Astrocyte (in vitro differentiated cells and primary cell): ENCODE measurements around the gene CNTNAP5. TPM values are rescaled to one million over a fixed set of nuclear protein-coding genes. Genes with fewer than 3 reads are reported as not detected.

Experiments used
- DNase-seq: peaks from one replicate; pipeline ENCODE4 v3.0.0-alpha.2; 2010; ENCODE audit warnings: low read depth
- FAIRE-seq: peaks from 2 replicates; lab custom pipeline; 2011; peaks lifted over from hg19 to GRCh38; lab: Jason Lieb, UNC
- H2AFZ ChIP-seq: 2 replicates; pipeline ENCODE4 v1.6.0; 2012; ENCODE audit warnings: low read depth, low read length, inconsistent platforms
- H3K27ac ChIP-seq: 2 replicates; pipeline ENCODE4 v1.5.1; 2011; ENCODE audit warnings: low read depth, low read length, inconsistent platforms
- H3K27me3 ChIP-seq: 2 replicates; pipeline ENCODE4 v1.6.0; 2011; ENCODE audit warnings: low read length, inconsistent platforms; ENCODE audit not compliant: insufficient read depth
- H3K36me3 ChIP-seq: 2 replicates; pipeline ENCODE4 v1.5.1; 2011; ENCODE audit warnings: low read length, inconsistent platforms; ENCODE audit not compliant: insufficient read depth
- H3K4me1 ChIP-seq: 2 replicates; pipeline ENCODE4 v1.5.1; 2011; ENCODE audit warnings: low read length, inconsistent platforms; ENCODE audit not compliant: insufficient read depth
- H3K4me2 ChIP-seq: 2 replicates; pipeline ENCODE4 v1.6.0; 2012; ENCODE audit warnings: low read length, inconsistent platforms
- H3K4me3 ChIP-seq: 2 replicates; pipeline ENCODE4 v1.5.1; 2011; ENCODE audit warnings: low read depth, mild to moderate bottlenecking, low read length, inconsistent platforms; ENCODE audit not compliant: insufficient read depth
- H3K79me2 ChIP-seq: 2 replicates; pipeline ENCODE4 v1.6.0; 2012; ENCODE audit warnings: mild to moderate bottlenecking, low read length, inconsistent platforms; ENCODE audit not compliant: insufficient read depth
- H3K9ac ChIP-seq: 2 replicates; pipeline ENCODE4 v1.6.0; 2012; ENCODE audit warnings: mild to moderate bottlenecking, low read length, inconsistent platforms
- H3K9me3 ChIP-seq: 2 replicates; pipeline ENCODE4 v1.5.1; 2012; ENCODE audit warnings: low read depth, mild to moderate bottlenecking, low read length, inconsistent platforms; ENCODE audit not compliant: insufficient read depth
- H4K20me1 ChIP-seq: 2 replicates; pipeline ENCODE4 v1.6.0; 2012; ENCODE audit warnings: low read length, inconsistent platforms; ENCODE audit not compliant: insufficient read depth
- H3K27ac Mint-ChIP-seq: one replicate; pipeline ENCODE4 v1.8.0; 2021; ENCODE audit warnings: mild to moderate bottlenecking, mixed read lengths; ENCODE audit not compliant: unreplicated experiment
- H3K27me3 Mint-ChIP-seq: one replicate; pipeline ENCODE4 v1.8.0; 2021; ENCODE audit warnings: low read depth, mixed read lengths; ENCODE audit not compliant: unreplicated experiment
- H3K36me3 Mint-ChIP-seq: one replicate; pipeline ENCODE4 v1.8.0; 2021; ENCODE audit warnings: low read depth, mixed read lengths; ENCODE audit not compliant: unreplicated experiment
- H3K4me1 Mint-ChIP-seq: one replicate; pipeline ENCODE4 v1.8.0; 2021; ENCODE audit warnings: low read depth, mixed read lengths; ENCODE audit not compliant: unreplicated experiment
- H3K4me3 Mint-ChIP-seq: one replicate; pipeline ENCODE4 v1.8.0; 2021; ENCODE audit warnings: mild to moderate bottlenecking, moderate library complexity, mixed read lengths; ENCODE audit not compliant: unreplicated experiment
- H3K9me3 Mint-ChIP-seq: one replicate; pipeline ENCODE4 v1.8.0; 2021; ENCODE audit warnings: mild to moderate bottlenecking, mixed read lengths; ENCODE audit not compliant: unreplicated experiment
- CTCF ChIP-seq: IDR thresholded peaks from 2 replicates; pipeline ENCODE4 v1.5.1; 2011; ENCODE audit warnings: low read depth, mild to moderate bottlenecking, inconsistent platforms, low read length, moderate library complexity; ENCODE audit not compliant: insufficient read depth
- EZH2 ChIP-seq: IDR thresholded peaks from 2 replicates; pipeline ENCODE4 v1.6.1; 2012; ENCODE audit warnings: mild to moderate bottlenecking, low read length, inconsistent platforms; ENCODE audit not compliant: insufficient read depth
- total RNA-seq: library from RNA; stranded (reverse); gene quantifications from 2 replicates; pipeline ENCODE4 v1.2.1, GENCODE V29; 2021

The CNTNAP5 gene
- total RNA-seq, 1 donor from 2014 or later, result 0.30 TPM

GRCh38 chr2:124894199-124894598, 869.1 kb downstream of the CNTNAP5 start:
- Mint-ChIP-seq H3K27me3 (peaks cover 3% of the 10 kb centered on the region), H3K36me3 (no peaks in the 10 kb centered on the region), H3K4me3 (no peak overlapping the region), H3K4me1 (no peaks in the 10 kb centered on the region), H3K27ac (no peak overlapping the region), H3K9me3 (no peaks in the 10 kb centered on the region)
- no peak overlapping the region for H3K9ac ChIP-seq
- FAIRE-seq (no peak), DNase-seq (no peak)
- no peaks in the 10 kb centered on the region for H3K79me2 ChIP-seq
- H2AFZ ChIP-seq, result no peak overlapping the region
- H4K20me1 ChIP-seq, result no peaks in the 10 kb centered on the region
- TF ChIP-seq EZH2 (no peak), CTCF (no peak)
- H3K4me1 ChIP-seq, result no peaks in the 10 kb centered on the region
- no peak overlapping the region for H3K4me2 ChIP-seq
- H3K27me3 ChIP-seq, result peaks cover 2% of the 10 kb centered on the region
- H3K9me3 ChIP-seq, result no peaks in the 10 kb centered on the region
- no peaks in the 10 kb centered on the region for H3K36me3 ChIP-seq
- no peak overlapping the region for H3K4me3 ChIP-seq
- H3K27ac ChIP-seq, result no peak overlapping the region

GRCh38 chr2:124898827-124899226, 873.7 kb downstream of the CNTNAP5 start:
- H3K4me3 ChIP-seq, result no peak overlapping the region
- H3K27me3 ChIP-seq, result no peaks in the 10 kb centered on the region
- Mint-ChIP-seq H3K4me1 (no peaks in the 10 kb centered on the region), H3K4me3 (no peak overlapping the region), H3K27me3 (no peaks in the 10 kb centered on the region), H3K9me3 (no peaks in the 10 kb centered on the region), H3K36me3 (no peaks in the 10 kb centered on the region), H3K27ac (no peak overlapping the region)
- H3K9me3 ChIP-seq, result no peaks in the 10 kb centered on the region
- no peak overlapping the region for H2AFZ ChIP-seq
- TF ChIP-seq CTCF (no peak), EZH2 (no peak)
- H3K4me1 ChIP-seq, result no peaks in the 10 kb centered on the region
- no peak overlapping the region for H3K4me2 ChIP-seq
- no peaks in the 10 kb centered on the region for H4K20me1 ChIP-seq
- DNase-seq, result no peak
- H3K9ac ChIP-seq, result no peak overlapping the region
- no peak for FAIRE-seq
- no peaks in the 10 kb centered on the region for H3K79me2 ChIP-seq
- no peak overlapping the region for H3K27ac ChIP-seq
- H3K36me3 ChIP-seq, result no peaks in the 10 kb centered on the region

GRCh38 chr2:124908411-124908810, 883.3 kb downstream of the CNTNAP5 start:
- no peak overlapping the region for H3K27ac Mint-ChIP-seq
- H3K27me3 Mint-ChIP-seq, result no peaks in the 10 kb centered on the region
- Histone ChIP-seq H3K4me1 (no peaks in the 10 kb centered on the region), H3K4me2 (no peak overlapping the region), H3K79me2 (no peaks in the 10 kb centered on the region), H3K27me3 (no peaks in the 10 kb centered on the region), H2AFZ (no peak overlapping the region), H3K36me3 (no peaks in the 10 kb centered on the region), H3K27ac (no peak overlapping the region), H3K9ac (no peak overlapping the region), H3K4me3 (no peak overlapping the region), H4K20me1 (no peaks in the 10 kb centered on the region), H3K9me3 (no peaks in the 10 kb centered on the region)
- FAIRE-seq (no peak), DNase-seq (peak; percentile 37)
- no peaks in the 10 kb centered on the region for H3K9me3 Mint-ChIP-seq
- H3K4me1 Mint-ChIP-seq, result peaks cover 22% of the 10 kb centered on the region
- no peak overlapping the region for H3K4me3 Mint-ChIP-seq
- TF ChIP-seq EZH2 (no peak), CTCF (no peak)
- no peaks in the 10 kb centered on the region for H3K36me3 Mint-ChIP-seq
